NCI-H446 (cell line): ENCODE measurements around the gene TMEM169.

Experiments
- DNase-seq, 2 experiments: peaks; one replicate each; lab custom pipeline; 2025; lab: John Stamatoyannopoulos, UW

The TMEM169 gene

DNA sequence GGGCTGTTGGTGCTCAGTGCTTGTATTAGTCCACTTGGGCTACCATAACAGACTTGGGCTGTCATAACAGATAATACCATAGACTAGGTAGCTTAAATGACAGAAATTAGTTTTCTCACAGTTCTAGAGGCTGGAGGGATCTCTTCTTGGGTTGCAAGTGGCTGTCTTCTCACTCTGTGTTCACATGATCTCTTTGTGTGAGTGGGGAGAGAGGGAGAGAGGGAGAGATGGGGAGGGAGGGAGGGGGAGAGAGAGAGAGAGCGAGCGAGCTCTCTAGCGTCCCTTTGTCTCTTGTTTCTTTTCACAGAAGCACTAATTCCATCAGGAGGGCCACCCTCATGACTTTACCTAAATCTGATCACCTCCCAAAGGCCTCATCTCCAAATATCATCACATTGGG is 23.0 kb downstream of the TMEM169 start:
- no peak for DNase-seq

DNA sequence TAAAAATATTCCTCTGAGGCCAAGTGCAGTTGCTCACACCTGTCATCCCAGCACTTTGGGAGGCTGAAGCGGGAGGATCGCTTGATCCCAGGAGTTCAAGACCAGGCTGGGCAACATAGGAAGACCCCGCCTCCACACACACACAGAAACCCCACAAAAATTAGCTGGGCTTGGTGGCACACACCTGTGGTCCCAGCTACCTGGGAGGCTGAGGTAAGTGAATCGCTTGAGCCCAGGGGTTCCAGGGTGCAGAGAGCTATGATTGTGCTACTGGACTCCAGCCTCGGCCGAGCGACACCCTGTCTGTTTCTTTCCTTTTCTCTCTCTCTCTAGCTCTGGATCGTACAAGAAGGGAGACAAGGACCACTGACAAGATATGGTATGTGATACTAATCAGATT is 25.6 kb downstream of the TMEM169 start:
- no peak for DNase-seq

DNA sequence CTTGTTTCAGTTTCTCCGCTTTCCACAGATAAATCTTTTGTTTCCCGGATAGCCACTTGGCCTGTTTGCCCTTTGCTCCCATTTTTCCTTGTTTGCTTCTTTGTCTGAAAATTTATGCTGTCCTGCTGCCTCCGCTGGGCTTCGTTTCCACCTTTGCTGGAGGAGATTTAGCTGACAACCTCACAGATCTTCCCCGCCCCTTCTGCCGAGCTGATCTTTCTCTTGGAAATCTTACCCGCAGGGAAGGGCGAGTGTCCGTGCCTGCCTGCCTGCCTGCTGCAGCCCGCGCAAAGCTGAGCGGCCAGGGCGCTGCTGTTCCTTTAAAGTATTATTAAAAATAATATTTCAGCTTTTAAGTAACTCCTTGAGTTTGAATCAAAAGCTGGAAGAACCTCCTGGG is 26.0 kb downstream of the TMEM169 start:
- DNase-seq = no peak

DNA sequence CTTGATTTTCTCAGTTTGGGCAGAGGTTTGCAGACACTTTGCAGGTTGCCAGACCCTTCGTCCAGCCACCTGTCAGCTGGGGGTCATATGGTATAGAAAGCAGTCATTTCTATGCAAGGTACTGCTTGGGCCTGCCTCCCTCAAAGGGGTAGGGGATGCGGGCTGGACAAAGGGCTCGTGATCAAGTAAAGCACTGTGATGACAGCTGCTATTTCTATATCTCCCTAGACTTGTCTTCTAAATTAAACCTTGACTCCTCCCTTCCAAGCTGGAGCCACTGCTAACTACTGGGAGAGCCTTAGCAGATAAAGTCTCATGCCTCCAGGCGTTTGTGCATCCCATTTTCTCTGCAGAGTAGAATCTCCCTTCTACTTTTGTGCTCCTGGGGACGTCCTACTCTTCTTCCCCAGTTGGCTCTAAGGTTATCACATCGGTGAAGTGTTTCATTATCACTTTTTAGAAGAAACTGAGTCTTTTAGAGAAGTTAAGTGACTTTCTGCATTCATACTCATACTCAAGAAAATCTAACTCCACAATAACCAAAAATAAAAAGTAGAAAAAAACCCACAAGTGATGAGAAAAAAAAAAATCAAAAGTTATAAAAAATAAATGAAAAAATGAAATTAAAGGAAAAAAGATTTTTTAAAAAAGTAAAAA is 26.7 kb downstream of the TMEM169 start:
- DNase-seq = peak in 1 of 2 experiments; percentile 7

DNA sequence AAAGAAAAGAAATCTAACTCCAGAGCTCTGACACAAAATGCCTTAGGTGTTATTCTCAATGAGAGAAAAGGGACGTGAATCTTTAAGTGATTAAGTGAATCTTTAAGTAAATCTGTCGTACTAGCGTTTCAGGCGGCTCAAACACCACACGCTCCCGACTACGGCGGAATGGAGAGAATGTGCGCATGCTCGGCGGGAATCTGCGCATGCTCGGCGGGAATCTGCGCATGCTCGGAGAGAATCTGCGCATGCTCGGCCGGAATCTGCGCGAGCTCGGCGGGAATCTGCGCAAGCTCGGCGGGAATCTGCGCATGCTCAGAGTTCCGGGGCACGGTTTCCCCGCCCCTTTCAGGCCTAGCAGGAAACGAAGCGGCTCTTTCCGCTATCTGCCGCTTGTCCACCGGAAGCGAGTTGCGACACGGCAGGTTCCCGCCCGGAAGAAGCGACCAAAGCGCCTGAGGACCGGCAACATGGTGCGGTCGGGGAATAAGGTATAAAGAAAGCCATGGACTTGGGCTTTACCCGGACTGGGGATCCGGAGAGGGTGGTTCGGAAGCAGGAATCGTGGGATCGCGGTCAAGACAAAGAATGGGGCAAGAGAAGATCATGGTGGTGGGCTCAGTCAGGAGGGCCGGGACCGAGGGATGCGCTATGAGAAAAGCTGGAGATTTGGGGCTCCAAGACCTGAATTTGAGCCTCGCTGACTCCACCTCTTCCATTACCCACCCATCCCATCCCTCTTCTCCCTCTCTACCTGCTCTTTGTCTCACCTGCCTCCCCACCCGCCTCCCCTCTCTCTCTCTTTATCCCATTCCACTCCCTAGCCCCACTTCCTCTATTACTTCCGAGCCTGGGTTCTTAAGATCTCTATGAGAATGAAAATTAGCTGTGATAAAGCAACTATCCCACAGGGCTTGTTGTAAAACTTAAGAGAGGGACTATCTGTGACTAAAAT is 27.5 kb downstream of the TMEM169 start, which contains the start of gene XRCC5:
Gene XRCC5, plus strand, starts transcription at position 382 of the 955 bp plus-strand sequence. Its CDS starts 89 bp downstream, at position 471.
- peak; percentile 88 to 99 for DNase-seq

DNA sequence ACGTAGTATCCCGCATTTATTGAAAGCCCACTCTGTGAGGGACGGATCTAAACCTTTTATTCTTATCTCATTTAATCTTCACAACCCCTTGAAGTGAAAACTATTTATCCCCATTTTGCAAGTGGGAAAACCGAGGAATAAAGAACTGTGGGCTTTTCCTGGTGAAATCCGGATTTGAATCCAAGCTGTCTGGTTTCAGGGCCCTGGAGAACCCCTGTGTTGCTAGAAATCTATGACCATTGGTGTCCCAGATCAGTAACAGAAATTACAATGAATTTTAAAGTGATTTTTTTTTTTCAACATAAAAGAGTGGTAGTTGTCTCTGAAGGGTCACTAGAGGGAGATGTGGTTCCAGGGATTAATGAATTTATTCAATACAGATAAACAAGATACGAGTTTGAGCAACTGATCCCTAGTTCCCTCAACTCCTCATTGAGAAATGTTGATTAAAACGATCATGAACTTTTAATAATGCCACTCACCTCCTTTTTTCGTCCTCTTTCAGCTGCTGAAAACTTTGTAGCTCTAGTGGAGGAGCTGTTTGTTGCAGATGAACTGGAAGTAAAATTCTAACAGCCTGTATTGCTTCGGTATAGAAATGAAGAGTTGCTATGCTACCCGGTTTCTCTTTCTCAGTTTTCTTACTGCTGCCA is 28.4 kb downstream of the TMEM169 start:
- peak; percentile 16 to 33 for DNase-seq

DNA sequence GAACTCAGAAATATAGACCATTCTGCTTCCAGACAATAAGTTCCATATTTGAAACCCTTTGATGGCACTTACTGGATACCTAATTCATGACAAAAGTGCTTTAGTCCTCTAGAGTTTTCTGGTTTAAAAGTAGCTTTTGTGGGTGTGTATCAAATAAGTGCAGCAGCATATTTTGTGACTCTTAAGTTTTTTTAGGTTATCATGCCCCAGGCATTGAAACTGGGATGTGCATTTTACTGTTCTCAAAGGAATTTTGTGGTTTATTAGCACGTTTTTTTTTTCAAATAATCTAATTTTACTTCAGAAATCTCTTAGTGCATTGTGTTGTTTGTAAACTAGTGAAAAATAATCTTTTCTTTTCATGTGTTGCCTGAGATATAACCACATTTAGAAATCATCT is 28.9 kb downstream of the TMEM169 start:
- DNase-seq = no peak

DNA sequence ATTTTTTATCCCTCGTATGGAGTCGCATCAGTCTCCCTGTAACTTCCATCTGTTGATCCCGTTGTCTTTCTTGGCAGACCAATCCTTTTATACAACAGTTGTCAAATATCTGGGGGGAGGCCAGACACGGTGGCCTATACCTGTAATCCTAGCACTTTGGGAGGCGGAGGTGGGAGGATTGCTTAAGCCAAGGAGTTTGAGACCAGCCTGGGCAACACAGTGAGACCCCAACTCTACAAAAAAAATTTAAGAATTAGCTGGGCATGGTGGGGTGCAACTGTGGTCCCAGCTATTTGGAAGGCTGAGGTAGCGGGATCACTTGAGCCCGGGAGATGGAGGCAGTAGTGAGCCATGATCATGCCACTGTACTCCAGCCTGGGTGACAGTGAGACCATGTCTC is 29.4 kb downstream of the TMEM169 start:
- no peak for DNase-seq

DNA sequence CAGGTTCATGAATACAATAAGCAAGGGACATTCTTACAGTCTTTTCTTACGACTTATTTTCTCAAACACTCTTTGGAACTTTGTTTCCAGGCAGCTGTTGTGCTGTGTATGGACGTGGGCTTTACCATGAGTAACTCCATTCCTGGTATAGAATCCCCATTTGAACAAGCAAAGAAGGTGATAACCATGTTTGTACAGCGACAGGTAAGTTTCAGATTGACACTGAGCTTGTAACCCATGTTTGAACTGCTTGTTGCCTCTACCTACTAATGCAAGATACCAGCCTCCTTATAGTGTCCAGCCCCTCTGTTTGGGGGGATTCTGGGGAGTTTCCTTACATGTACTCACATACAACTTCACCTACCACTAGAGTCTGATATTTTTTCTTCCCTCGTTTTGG is 31.2 kb downstream of the TMEM169 start:
- no peak for DNase-seq

DNA sequence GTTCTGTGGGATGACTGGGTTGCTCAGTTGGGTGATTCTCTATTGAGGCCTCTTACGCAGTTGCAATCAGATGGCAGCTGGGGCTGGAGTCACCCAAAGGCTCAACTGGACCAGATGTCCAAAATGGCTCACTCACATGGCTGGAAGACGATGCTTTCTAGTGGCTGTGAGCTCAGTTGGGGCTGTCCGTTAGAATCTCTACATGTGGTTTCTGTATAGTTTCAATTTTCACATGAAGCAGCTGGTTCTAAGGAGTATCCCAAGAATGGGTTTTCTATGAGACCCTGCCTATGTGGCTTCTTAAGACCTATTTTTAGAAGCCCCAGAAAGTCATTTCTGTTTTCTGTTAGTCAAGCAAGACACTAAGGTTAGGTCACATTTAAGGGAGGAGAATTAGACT is 31.9 kb downstream of the TMEM169 start:
- DNase-seq = no peak

DNA sequence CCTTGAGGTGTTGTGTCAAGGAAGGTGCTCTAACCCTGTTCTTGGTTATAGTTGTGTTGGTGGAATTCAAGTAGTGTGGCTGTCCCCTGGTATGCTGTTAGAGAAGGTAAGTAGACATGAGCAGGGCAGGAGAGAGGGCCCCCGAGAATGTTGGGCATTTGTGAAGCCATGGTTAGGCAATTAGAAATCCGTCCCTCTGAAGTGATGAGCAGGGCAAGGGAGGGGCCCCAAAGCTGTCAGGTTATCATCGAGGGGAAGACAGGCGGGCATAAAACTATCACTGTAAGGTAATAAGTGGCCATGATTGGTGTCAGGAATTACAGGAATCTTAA is 32.6 kb downstream of the TMEM169 start:
- DNase-seq = no peak

DNA sequence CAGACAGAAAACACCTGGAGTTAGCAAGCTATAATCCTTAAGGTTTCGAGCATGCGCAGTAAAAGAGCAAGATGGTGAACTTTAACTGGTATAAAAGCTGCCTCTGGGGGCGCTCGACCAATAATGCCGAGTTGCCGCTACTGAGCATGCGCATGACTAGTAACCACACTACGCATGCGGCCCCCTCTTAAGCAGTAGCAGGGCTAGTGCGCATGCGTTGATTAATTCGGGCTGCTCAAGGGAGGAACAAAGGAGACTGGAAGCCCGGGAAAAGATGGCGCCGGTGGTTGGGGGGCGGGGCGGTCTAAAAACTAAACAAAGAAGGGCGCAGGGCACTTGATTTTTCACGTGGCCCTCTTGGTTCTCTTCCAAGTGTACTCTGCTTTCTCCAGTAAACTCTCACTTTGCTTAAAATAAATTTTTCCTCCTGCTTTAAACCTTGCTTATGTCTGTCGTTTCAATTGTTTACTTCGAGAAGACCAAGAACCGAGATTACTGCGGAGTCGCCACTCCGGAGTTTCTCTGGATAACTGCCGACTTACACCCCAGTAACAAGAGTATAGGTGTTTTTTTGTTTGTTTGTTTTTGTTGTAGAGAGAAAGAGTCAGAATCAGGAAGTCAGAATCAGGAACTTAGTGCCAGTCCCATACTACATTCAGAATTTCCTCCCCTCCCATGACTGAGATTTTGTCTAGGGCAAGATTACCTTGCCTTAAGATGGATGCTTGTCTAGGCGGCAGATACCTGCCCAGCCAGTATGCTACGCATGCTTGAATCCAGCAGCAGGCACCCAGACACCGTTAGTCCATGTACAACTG is 33.2 kb downstream of the TMEM169 start:
- DNase-seq = peak; percentile 99

DNA sequence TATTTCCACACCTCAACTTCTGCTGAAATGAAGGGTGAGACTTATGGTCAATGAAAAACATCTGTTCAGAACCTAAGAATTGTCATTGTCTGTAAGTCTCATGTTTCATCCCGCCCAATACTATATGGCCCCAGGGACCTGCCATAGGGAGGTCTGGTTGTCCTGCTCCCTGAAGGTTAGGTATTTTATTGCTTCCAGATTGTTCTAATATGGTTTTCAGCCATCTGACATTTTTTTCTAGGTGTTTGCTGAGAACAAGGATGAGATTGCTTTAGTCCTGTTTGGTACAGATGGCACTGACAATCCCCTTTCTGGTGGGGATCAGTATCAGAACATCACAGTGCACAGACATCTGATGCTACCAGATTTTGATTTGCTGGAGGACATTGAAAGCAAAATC is 34.7 kb downstream of the TMEM169 start:
- DNase-seq = no peak

DNA sequence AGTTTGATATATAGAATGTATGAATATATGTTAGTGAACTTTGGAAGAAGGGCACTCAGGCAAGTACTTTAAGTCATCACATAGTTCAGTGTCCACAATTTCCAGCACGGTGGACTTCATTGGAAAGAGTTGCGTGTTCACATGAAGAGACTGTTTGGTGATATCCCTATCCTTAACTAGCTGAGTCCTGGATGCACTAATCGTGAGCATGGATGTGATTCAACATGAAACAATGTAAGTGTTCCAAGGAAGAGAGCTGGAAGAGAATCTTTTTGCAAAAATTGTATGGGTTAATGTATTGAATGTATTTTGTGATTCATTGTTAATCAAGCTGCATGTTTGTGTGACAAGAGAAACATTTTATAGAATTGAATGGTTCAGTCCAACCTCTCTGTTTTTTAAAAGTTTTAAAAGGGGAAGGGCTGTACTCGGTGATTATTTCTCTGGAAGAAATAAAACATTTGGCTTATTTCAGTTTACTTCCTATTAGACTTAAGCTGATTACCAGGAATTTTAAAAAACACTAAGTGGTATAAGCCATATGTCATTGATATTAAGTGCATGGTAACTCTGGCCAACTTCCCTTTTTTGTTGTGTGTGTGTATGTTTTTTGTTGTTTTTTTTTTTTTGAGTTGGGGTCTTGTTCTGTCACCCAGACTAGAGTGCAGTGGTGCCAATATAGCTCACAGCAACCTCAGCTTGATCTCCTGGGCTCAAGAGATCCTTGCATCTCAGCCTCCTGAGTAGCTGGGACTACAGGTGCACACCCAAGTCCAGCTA is 36.0 kb downstream of the TMEM169 start:
- DNase-seq = no peak

DNA sequence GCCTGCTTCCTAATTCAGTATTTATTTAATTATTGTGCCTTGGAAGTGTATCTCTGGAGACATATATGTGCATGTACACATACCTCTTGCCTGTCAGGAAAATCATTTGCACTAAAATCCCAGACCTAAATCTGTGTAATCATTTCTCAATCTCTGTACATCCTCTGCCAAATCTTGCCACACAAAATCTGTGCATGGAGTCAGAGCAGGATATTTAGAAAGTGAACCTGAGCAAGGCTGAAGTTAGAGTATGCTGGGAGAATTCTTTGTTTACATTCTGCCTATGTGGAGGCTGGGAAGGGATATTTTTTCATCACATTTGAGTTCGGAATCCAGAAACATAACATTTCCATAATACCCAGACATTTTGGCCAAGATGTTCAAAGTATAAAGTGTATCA is 36.8 kb downstream of the TMEM169 start:
- DNase-seq = no peak

DNA sequence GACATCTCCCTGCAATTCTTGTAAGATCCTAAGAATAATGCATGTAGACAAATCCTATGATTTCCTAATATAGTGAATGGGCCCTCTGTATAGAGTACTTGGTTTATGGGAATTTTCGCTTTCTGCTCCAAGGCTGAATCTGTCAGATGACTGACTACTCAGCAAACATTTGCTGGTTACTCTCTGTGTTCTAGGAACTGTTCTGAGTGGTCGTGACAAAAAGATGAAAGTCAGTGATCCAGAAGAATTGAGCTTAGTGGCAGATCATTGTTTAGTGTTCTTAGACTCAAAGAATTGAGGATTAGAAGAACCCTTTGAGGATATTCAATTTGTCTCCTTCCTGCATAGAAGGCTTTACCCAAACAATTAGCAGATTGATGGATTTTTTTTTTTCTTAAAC is 37.4 kb downstream of the TMEM169 start:
- no peak for DNase-seq

DNA sequence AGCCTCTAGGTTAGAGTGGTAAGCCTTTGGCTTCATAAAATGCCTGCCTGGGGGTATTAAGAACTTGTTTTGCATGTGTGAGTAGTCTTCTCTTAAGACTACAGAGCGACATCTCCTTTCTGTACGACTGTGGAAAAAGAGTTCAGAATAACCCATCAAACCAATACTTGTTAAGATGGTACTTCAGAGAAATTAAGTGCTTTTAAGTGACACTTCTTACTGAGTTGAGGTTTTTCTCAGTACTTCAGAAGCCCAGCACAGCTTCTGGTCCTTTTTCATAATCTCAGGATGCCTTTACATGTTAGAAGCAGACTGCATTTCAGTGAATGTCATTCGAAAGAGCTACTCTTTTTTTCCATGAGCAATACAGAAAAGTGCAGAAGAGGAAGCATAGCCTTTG is 38.3 kb downstream of the TMEM169 start:
- no peak for DNase-seq

DNA sequence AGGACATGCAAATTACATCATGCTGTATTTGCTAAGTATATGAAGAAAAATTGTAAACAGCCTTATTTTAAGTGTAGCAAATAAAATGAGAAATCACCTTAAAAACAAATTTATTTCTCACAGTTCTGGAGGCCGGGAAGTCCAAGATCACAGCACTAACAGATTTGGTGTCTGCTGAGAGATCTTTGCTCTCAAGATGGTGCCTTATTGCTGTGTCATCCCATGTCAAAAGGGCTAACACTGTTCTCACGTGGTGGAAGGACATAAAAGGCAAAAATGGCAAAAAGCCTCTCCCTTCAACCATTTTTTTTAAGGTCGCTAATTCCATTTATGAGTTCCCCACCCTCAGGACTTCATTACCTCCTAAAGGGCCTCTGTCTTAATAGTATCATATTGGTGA is 39.5 kb downstream of the TMEM169 start:
- no peak for DNase-seq

DNA sequence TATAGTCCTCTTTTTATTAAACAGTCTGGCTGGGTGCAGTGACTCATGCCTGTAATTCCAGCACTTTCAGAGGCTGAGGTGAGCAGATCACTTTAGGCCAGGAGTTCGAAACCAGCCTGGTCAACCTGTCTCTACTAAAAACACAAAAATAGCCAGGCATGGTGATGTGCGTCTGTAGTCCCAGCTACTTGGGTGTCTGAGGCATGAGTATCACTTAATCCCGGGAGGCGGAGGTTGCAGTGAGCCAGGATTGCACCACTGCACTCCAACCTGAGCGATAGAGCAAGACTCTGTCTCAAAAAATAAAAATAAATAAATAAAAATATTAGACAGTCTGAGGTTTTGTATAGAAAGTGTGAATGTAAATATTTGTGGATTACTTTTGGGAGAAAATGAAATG is 45.2 kb downstream of the TMEM169 start:
- no peak for DNase-seq

DNA sequence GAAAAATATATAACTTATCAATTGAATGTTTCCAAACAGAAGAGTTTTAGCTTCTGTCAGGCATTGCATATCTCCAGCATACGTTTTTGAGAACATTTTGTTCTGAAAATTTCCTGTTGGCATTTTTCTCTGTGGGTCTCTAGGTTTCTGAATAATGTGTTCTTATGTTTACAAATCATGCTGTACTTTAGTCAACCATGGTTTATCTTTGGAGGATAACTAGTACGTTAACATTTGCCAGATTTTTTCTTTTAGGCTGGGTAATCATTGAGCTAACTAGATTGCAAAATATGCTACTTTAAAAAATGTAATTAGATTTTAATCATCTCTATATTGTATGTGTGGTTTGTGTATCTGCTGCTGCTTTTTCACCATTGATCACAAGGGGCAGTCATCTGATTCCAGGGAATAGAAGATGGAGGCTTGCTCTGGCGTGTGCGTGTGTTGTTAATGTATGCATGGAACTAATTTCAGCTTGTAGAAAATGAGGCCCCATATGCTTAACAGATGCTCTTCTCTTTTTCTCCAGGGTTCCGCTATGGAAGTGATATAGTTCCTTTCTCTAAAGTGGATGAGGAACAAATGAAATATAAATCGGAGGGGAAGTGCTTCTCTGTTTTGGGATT is 48.7 kb downstream of the TMEM169 start:
- no peak for DNase-seq
